Adrenal gland (tissue), 12 donors: Measurements from ENCODE around the gene MTOR. TPM values are rescaled to one million over a fixed set of nuclear protein-coding genes. Genes with fewer than 3 reads are reported as not detected.

Source experiments
- DNase-seq, 7 donors: peaks; one replicate each; pipeline ENCODE4 v3.0.0-alpha.2; 2019 to 2020
- H3K27ac ChIP-seq, 5 donors: fragments of 200-600 bp; sonication (generic) in 4 of 5; 1 replicate in 3 of 5; 2 replicates in 2 of 5; pipeline versions ENCODE4 v1.5.1 to v1.8.0; 2016 to 2020; ENCODE audit warnings: mild to moderate bottlenecking in 1 of 5
- H3K27me3 ChIP-seq: fragments of 200-600 bp; 2 replicates; pipeline ENCODE4 v1.8.0; 2021
- H3K36me3 ChIP-seq, 2 donors: fragments of 200-600 bp; replicated peaks in 1 of 2; 1 replicate in 1 of 2; 2 replicates in 1 of 2; pipeline versions ENCODE4 v1.5.1 to v1.8.0; 2018 to 2022
- H3K4me1 ChIP-seq, 2 donors: fragments of 200-600 bp; replicated peaks in 1 of 2; 1 replicate in 1 of 2; 2 replicates in 1 of 2; pipeline versions ENCODE4 v1.5.1 to v1.8.0; 2018 to 2021
- H3K4me3 ChIP-seq, 4 donors: fragments of 200-600 bp; sonication (generic) in 3 of 4; one replicate each; pipeline ENCODE4 v1.5.1; 2016 to 2018
- H3K9me3 ChIP-seq, 3 donors: fragments of 200-600 bp; sonication (generic) in 1 of 3; replicated peaks in 1 of 3; 1 replicate in 2 of 3; 2 replicates in 1 of 3; pipeline versions ENCODE4 v1.5.1 to v1.8.0; 2016 to 2021
- CTCF ChIP-seq, 6 experiments: fragments of 450-650 bp in 4 of 6; fragments of 200-600 bp in 2 of 6; sonication (generic) in 1 of 6; IDR thresholded peaks; 1 replicate in 5 of 6; 2 replicates in 1 of 6; pipeline versions ENCODE4 v1.5.1 to v1.8.0; 2016 to 2021; ENCODE audit warnings: antibody characterized with exemption in 6 of 6, mild to moderate bottlenecking in 2 of 6, moderate library complexity in 1 of 6
- POLR2A ChIP-seq, 2 donors: fragments of 450-650 bp; IDR thresholded peaks; one replicate each; pipeline ENCODE4 v1.6.1; 2017; ENCODE audit warnings: antibody characterized with exemption in 2 of 2, mild to moderate bottlenecking in 2 of 2, moderate library complexity in 1 of 2
- WGBS, 4 donors: extraction: QIAGEN DNeasy Blood & Tissue Kit in 2 of 4; methylation state at CpG; one replicate each; pipeline versions ENCODE4 v1.1.5 to v1.1.7; 2013 to 2017; 5-methylcytosine and 5-hydroxymethylcytosine counted together
- intact Hi-C, 2 donors: fragments of 100-400 bp; cut with DNase I; formaldehyde crosslinking; loops; one replicate each; pipeline versions ENCODE4 v1.14.1 to v1.15.0; 2022 to 2023
- polyA plus RNA-seq, 3 donors: library from polyadenylated mRNA; stranded (reverse); fragments of 200-250 nt in 2 of 3; fragments of 350-450 nt in 1 of 3; fragmentation: Illumina TruSeq in 1 of 3; extraction: RNeasy Lipid Tissue Mini Kit (QIAGEN cat#74804) in 1 of 3; gene quantifications; one replicate each; pipeline ENCODE4 v1.2.3, GENCODE V29; 2013 to 2014
- total RNA-seq, 9 donors: library from RNA; depleted of rRNA in 4 of 9; stranded (reverse); fragments of >200 nt in 4 of 9; fragments of 120-200 nt in 1 of 9; fragmentation: NEBNext Ultra II Directional in 1 of 9; extraction: Animal tissue kit (Norgen Biotek cat#: 25700) in 1 of 9; gene quantifications; one replicate each; pipeline versions ENCODE4 v1.1.0 to v1.2.4, GENCODE V29; 2013 to 2023
- donor health status: healthy with polysubstance abuse.
- donor health status: Bipolar disorder and iron deficiency.
- donor health status: DM: yes; HTN: yes; CAD: no.
- donor health status: DM: no; HTN: no; CAD: no.
- donor health status: DM: no; HTN: no; CAD: no.
- donor health status: DM: yes; HTN: yes; CAD: no.

The MTOR gene
- total and polyA plus RNA-seq, 12 donors: 21.4 to 45.3 (median 33.4) TPM

GRCh38 chr1:11134898-11135266 is 127.5 kb downstream of the MTOR start:
- Histone ChIP-seq H3K4me3 (no peak overlapping the region), H3K9me3 (no peaks in the 10 kb centered on the region), H3K36me3 (peaks cover 0 to 57% of the 10 kb centered on the region in 2 donors), H3K27ac (no peak overlapping the region), H3K4me1 (peaks cover 0 to 29% of the 10 kb centered on the region in 2 donors), H3K27me3 (no peaks in the 10 kb centered on the region)
- intact Hi-C loops: no loop called here
- TF ChIP-seq CTCF (IDR thresholded peaks at IDR 0.05): no peak
- no peak for TF ChIP-seq POLR2A (IDR thresholded peaks at IDR 0.05)
- DNase-seq: no peak
- WGBS, 4 donors: 81 to 89% (median 86%) methylated on average over 5 of the region's 5 CpGs

- WGBS, 4 donors: 54 to 65% (median 60%) methylated on average over 5 of the region's 5 CpGs
- no peak overlapping the region for H3K4me3 ChIP-seq
- peak overlapping the region in 1 of 5 donors; percentile 28 for H3K27ac ChIP-seq
- TF ChIP-seq CTCF (IDR thresholded peaks at IDR 0.05): no peak
- no peak for TF ChIP-seq POLR2A (IDR thresholded peaks at IDR 0.05)
- no peaks in the 10 kb centered on the region for H3K9me3 ChIP-seq
- intact Hi-C loops: no loop called here
- peaks cover 0 to 61% of the 10 kb centered on the region in 2 donors for H3K36me3 ChIP-seq
- H3K27me3 ChIP-seq: no peaks in the 10 kb centered on the region
- peak in 5 of 7 donors; percentile 12 to 34 (median 31) for DNase-seq
- peaks cover 0 to 29% of the 10 kb centered on the region in 2 donors for H3K4me1 ChIP-seq
These were observed 128.0 kb downstream of the MTOR start for GRCh38 chr1:11134251-11134897.

DNA sequence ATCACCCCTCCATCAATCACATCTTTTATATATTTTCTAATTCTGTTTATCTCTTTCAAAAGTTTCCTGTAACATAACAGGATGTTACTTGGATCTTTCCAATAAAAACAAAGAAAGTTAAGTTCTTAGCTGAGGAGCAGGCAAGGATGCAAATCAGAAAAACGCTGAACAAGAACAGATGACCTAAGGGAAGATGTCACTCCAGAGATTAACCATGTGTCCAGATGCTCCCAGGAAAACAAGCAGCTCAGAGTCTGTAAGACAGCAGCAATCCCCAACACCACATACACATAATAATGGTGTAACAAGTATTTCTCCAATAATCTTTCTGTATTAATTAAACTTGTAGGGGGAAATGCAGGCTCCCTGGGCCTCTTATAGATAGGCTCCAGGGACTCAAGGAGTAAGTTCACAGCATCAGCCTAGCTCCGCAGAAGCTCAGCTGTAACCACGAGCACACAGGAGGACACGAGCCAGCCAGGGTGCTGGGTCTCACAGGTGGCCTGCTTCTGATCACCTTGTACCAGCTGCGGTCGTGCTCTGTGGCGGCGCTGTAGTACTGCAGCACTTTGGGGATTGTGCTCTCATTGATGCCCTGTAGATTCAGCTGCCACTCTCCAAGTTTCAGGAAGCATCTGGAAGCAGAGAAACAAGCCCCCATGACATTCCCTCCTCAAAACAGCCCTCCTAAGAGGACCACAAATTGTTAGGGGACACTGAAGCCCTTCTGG is 129.6 kb downstream of the MTOR start:
- intact Hi-C loops: no loop called here
- Histone ChIP-seq H3K27me3 (no peaks in the 10 kb centered on the region), H3K9me3 (no peaks in the 10 kb centered on the region), H3K4me1 (peaks cover 0 to 26% of the 10 kb centered on the region in 2 donors), H3K4me3 (no peak overlapping the region), H3K27ac (peak overlapping the region in 2 of 5 donors; percentile 17 to 71), H3K36me3 (peaks cover 0 to 61% of the 10 kb centered on the region in 2 donors)
- 28 to 79% (median 75%) methylated on average over 1 to 8 of the region's 8 CpGs for WGBS, 4 donors
- TF ChIP-seq POLR2A (IDR thresholded peaks at IDR 0.05): no peak
- TF ChIP-seq CTCF (IDR thresholded peaks at IDR 0.05): peak in 1 of 6 experiments; percentile 23
- DNase-seq: peak in 1 of 7 donors; percentile 78

DNA sequence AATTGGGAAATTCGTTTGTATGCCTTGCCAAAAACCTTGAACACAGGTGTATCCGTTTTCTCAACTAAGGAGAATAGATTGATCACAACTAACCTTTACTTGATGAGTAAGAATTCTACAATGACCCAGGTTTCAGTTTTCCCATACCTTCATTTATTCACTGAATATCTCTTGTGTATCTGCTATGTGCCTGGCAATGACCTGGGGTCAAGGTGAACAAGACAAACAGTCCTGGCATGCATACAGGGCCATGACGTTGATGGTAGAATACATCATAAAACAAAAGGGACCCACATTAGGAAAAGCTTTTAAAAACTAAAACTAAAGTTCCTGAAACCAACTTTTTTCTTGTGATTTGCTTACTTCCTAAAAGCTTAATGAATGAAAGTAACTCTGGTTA is 130.5 kb downstream of the MTOR start:
- intact Hi-C loops: no loop called here
- TF ChIP-seq POLR2A (IDR thresholded peaks at IDR 0.05) (no peak), CTCF (IDR thresholded peaks at IDR 0.05) (no peak)
- peak in 1 of 7 donors; percentile 25 for DNase-seq
- H3K4me3 ChIP-seq: no peak overlapping the region
- H3K4me1 ChIP-seq: peaks cover 0 to 26% of the 10 kb centered on the region in 2 donors
- 34 to 48% (median 40%) methylated on average over 3 of the region's 3 CpGs for WGBS, 4 donors
- no peaks in the 10 kb centered on the region for H3K27me3 ChIP-seq
- peaks cover 0 to 64% of the 10 kb centered on the region in 2 donors for H3K36me3 ChIP-seq
- peak overlapping the region in 2 of 5 donors; percentile 0 to 71 for H3K27ac ChIP-seq
- no peaks in the 10 kb centered on the region for H3K9me3 ChIP-seq
